Measurements from ENCODE around the gene MAGI2. TPM values are rescaled to one million over a fixed set of nuclear protein-coding genes. Genes with fewer than 3 reads are reported as not detected.

MAGI2 gene
- total and polyA plus RNA-seq, 2 of the 13 experiments (the other 11 are each of a cell fraction or from before 2014, with no cell fraction given) = 1.5 to 3.8 TPM

- TF ChIP-seq ZBTB4 (CRISPR knock-in tag; IDR thresholded peaks at IDR 0.05; ENCODE audit: borderline replicate concordance) (no peak), ZNF619 (CRISPR knock-in tag; IDR thresholded peaks at IDR 0.05) (no peak), ZNF598 (CRISPR knock-in tag; IDR thresholded peaks at IDR 0.05; ENCODE audit: borderline replicate concordance) (no peak), FOXA3 (CRISPR knock-in tag; IDR thresholded peaks at IDR 0.05) (0 out of 2 replicates have a peak, but pooled peaks have one; percentile 22), SOX5 (CRISPR knock-in tag; IDR thresholded peaks at IDR 0.05; ENCODE audit: borderline replicate concordance) (no peak), ZKSCAN1 (IDR thresholded peaks at IDR 0.05; ENCODE audit: low read length) (no peak), MYNN (CRISPR knock-in tag; IDR thresholded peaks at IDR 0.05; ENCODE audit: low read depth) (no peak), ZNF615 (CRISPR knock-in tag; IDR thresholded peaks at IDR 0.05; ENCODE audit: borderline replicate concordance) (no peak), ARNT2 (CRISPR knock-in tag; IDR thresholded peaks at IDR 0.05; ENCODE audit: low read depth) (no peak), MAFG (CRISPR knock-in tag; IDR thresholded peaks at IDR 0.05) (no peak), ZNF431 (CRISPR knock-in tag; IDR thresholded peaks at IDR 0.05; ENCODE audit: borderline replicate concordance, low read depth) (no peak), ZNF546 (CRISPR knock-in tag; conservative IDR thresholded peaks at IDR 0.05) (no peak), ZNF674 (CRISPR knock-in tag; IDR thresholded peaks at IDR 0.05; ENCODE audit: low read depth) (no peak), MED8 (CRISPR knock-in tag; IDR thresholded peaks at IDR 0.05; ENCODE audit: insufficient replicate concordance) (no peak), MATR3 (CRISPR knock-in tag; IDR thresholded peaks at IDR 0.05) (no peak), MTERF4 (CRISPR knock-in tag; IDR thresholded peaks at IDR 0.05) (no peak)
- TF ChIP-seq, protein P1, sequence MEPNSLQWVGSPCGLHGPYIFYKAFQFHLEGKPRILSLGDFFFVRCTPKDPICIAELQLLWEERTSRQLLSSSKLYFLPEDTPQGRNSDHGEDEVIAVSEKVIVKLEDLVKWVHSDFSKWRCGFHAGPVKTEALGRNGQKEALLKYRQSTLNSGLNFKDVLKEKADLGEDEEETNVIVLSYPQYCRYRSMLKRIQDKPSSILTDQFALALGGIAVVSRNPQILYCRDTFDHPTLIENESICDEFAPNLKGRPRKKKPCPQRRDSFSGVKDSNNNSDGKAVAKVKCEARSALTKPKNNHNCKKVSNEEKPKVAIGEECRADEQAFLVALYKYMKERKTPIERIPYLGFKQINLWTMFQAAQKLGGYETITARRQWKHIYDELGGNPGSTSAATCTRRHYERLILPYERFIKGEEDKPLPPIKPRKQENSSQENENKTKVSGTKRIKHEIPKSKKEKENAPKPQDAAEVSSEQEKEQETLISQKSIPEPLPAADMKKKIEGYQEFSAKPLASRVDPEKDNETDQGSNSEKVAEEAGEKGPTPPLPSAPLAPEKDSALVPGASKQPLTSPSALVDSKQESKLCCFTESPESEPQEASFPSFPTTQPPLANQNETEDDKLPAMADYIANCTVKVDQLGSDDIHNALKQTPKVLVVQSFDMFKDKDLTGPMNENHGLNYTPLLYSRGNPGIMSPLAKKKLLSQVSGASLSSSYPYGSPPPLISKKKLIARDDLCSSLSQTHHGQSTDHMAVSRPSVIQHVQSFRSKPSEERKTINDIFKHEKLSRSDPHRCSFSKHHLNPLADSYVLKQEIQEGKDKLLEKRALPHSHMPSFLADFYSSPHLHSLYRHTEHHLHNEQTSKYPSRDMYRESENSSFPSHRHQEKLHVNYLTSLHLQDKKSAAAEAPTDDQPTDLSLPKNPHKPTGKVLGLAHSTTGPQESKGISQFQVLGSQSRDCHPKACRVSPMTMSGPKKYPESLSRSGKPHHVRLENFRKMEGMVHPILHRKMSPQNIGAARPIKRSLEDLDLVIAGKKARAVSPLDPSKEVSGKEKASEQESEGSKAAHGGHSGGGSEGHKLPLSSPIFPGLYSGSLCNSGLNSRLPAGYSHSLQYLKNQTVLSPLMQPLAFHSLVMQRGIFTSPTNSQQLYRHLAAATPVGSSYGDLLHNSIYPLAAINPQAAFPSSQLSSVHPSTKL (CRISPR knock-in tag; IDR thresholded peaks at IDR 0.05) = no peak
- TF ChIP-seq, protein P2, sequence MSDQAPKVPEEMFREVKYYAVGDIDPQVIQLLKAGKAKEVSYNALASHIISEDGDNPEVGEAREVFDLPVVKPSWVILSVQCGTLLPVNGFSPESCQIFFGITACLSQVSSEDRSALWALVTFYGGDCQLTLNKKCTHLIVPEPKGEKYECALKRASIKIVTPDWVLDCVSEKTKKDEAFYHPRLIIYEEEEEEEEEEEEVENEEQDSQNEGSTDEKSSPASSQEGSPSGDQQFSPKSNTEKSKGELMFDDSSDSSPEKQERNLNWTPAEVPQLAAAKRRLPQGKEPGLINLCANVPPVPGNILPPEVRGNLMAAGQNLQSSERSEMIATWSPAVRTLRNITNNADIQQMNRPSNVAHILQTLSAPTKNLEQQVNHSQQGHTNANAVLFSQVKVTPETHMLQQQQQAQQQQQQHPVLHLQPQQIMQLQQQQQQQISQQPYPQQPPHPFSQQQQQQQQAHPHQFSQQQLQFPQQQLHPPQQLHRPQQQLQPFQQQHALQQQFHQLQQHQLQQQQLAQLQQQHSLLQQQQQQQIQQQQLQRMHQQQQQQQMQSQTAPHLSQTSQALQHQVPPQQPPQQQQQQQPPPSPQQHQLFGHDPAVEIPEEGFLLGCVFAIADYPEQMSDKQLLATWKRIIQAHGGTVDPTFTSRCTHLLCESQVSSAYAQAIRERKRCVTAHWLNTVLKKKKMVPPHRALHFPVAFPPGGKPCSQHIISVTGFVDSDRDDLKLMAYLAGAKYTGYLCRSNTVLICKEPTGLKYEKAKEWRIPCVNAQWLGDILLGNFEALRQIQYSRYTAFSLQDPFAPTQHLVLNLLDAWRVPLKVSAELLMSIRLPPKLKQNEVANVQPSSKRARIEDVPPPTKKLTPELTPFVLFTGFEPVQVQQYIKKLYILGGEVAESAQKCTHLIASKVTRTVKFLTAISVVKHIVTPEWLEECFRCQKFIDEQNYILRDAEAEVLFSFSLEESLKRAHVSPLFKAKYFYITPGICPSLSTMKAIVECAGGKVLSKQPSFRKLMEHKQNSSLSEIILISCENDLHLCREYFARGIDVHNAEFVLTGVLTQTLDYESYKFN (CRISPR knock-in tag; conservative IDR thresholded peaks at IDR 0.05) = peak; percentile 21; the same call in 1 of the 2 replicates
Observed at GRCh38 chr7:78709658-78710057, 743.8 kb downstream of the MAGI2 start (continued).
